GM18861 (cell line): ENCODE results near the gene VTN.

ENCODE experiments used
- ATAC-seq: cut with Tn5 transposase; IDR thresholded peaks from one replicate; pipeline ENCODE4 v1.9.1; 2021; ENCODE audit not compliant: unreplicated experiment

VTN gene, protein sequence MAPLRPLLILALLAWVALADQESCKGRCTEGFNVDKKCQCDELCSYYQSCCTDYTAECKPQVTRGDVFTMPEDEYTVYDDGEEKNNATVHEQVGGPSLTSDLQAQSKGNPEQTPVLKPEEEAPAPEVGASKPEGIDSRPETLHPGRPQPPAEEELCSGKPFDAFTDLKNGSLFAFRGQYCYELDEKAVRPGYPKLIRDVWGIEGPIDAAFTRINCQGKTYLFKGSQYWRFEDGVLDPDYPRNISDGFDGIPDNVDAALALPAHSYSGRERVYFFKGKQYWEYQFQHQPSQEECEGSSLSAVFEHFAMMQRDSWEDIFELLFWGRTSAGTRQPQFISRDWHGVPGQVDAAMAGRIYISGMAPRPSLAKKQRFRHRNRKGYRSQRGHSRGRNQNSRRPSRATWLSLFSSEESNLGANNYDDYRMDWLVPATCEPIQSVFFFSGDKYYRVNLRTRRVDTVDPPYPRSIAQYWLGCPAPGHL

DNA sequence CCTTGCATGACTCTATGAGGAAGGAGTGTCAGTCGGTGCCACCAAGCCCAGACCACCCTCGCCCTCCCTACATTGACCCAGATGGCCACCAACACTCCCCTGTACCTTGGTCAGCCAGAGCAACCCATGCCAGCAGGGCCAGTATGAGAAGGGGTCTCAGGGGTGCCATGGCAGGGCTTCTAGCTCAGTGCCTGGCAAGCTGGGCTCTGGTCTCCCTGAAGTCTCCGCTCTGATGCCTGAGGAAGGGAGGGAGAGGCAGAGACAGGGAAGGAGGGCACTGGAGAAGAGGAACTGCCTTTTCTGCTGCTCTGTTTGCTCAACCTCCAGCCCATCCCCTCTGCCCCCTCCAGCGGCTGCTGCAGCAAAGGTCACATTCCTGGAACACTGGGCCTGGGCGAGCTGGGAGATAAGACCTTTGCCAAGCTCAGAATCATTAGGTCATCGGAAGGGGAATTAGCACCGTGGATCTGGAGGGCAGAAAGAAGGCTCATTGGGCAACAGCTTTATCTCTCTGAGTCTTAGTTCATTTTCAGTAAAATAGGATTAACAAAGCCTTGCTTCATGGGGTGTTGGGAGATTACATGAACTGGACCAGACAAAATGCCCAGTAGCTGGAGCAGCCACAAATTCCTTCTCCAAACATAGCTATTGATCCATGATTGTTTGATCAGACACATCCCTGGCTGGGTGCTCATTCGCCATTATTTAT is at the start of gene VTN:
Gene VTN, minus strand, starts transcription at position 273 of the 709 bp plus-strand sequence. Its CDS starts 104 bp downstream, at position 169.
- no peak for ATAC-seq

DNA sequence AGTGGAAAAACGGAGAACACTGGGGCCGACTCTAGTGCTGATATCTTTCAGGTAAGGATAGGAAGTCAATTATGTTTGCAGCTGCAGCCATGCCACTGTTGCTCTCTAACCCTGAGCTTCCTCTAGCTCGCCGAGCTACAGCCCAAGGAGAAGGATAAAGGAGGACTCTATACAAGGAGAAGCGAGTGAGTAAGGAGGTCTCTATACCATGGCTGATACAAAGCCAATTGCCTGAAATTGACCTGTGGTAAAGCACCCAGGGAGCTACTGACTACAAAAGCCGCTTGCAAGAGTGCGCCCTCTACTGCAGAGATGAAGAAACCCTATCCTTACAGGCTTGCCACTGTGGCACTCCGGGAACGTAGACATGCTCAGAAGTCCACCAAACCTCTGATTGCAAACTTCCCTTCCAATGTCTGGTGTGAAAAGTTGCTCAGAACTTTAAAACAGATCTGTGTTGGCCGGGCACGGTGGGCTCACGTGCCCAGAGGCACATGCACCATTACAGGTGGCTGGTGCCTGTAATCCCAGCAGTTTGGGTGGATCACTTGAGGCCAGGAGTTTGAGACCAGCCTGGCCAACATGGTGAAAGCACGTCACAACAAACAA is 46.7 kb upstream of the VTN start:
- no peak for ATAC-seq

DNA sequence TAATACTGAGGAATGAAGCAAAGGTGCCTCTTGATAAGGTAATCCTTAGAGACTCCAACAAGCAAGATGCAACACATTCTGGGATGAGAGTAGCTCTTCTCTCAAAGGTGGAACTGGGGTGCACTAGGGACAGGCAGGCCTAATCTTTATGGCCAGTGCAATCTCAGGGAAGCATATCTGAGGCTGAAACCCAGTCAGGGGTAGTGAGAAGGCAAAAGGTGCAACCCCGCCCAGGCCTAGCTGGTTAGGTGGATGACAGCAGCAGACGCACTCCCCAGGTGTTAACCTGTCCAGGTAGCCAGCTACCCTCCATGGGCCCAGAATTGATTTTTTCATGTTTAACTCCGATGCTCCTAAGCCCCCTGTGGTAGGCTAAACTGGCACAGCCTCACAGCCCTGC is 45.8 kb upstream of the VTN start:
- ATAC-seq: no peak

DNA sequence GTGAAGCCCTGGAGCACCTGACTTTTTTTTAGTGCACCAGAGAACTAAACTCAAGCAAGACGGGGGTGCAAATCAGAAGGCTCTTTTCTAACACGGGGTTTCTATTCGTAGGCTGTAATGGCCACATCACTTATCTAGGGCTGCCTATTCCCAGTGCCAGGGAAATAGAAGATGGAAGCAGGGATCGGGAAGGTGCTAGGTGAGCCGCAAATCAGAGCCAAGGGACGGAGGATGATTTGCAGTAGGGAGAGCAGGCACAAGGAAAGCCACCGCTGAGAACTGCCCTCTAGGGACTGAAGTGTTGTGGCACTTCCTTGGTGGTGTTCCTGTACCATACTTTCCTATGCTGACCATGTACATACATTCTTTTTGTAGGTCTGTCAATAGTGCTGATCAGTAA is 43.7 kb upstream of the VTN start:
- no peak for ATAC-seq

DNA sequence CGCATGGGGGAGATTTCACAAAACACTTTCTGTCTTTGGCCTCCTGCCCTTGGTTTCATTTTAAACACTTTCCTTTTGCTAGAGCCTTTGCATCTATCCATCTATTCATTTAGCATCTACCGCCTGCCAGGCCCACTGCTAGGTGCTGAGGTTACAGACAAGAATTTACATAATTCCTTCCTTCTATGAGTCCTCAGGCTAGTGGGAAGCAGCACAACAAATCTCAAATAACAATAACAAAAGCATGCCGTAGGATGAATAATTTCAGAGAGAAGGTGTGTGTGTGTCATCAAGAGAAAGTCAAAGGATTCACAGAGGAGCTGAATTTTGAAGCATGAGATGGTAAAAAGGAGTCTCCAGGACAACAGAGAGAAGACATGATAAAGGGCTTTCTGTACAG is 42.0 kb upstream of the VTN start:
- no peak for ATAC-seq

DNA sequence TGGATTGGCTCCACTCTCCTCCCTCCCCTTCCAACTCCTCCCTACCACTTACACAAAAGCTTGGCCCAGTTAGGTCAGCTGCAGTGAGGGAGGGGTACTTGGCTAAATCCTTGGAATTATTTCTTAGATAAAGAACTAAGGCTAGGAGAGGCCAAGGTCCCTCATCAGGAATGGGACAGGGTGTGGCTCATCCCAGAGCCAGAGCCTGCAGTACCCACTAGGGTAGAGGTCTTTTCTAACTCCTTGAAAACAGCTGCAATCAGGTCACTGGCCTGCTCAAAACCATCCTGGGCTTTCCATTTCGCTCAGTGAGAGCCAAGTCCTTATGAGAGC is 37.8 kb upstream of the VTN start:
- no peak for ATAC-seq

DNA sequence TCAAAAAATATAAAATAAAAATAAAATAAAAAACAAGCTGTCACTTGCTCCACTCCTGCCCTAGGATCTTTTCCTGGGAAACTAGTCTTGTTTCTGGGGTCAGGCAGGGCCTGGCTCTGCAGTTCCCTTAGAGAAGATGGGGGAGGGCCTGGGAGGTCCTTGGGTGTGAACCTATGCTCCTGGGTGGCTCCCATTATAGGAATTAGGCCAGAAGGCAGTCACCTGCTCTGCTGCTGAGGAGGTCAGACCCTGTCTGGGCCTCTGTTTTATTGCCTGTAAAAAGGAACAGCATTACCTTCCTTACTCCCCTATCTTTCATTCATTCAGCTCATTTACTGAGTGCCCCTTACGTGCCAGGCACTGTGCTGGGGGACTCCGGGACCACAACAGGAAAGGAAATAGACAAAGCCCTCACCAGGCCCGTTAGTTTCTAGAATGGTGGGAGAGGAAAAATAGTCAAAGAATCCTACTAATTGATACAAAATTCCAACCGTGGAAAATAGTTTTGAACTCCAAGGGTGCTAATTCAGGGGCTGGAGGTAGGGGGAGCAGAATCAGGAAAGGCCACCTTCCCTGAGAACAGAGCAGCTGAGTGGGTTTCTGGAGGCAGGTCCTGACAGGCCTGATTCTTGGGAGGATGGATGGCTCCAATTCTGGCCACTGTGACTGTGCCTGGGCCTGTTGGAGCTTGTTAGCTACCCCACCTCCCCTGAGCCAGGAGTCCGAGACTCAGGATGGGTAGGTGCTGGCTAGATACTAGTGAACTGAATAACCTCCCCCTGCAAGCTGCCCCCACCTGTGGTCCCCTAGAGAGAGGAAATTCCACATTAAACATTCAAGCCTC is 37.2 kb upstream of the VTN start:
- no peak for ATAC-seq

DNA sequence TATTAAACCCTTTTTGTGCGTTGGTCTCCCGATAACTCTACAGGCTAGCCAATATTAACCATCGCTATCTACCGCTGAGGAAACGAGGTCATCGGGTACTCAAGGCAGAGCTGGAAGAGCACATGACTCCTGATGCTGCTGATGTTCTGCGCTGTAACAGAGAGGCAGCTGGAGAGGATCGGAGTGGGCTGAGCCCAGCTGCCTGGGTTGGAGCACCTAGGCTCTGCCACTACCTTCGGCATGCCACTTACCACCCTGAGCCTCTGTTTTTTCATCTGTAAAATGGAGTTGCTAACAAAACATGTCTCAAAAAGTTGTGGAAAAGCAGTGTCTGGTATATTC is 36.3 kb upstream of the VTN start:
- ATAC-seq: no peak

DNA sequence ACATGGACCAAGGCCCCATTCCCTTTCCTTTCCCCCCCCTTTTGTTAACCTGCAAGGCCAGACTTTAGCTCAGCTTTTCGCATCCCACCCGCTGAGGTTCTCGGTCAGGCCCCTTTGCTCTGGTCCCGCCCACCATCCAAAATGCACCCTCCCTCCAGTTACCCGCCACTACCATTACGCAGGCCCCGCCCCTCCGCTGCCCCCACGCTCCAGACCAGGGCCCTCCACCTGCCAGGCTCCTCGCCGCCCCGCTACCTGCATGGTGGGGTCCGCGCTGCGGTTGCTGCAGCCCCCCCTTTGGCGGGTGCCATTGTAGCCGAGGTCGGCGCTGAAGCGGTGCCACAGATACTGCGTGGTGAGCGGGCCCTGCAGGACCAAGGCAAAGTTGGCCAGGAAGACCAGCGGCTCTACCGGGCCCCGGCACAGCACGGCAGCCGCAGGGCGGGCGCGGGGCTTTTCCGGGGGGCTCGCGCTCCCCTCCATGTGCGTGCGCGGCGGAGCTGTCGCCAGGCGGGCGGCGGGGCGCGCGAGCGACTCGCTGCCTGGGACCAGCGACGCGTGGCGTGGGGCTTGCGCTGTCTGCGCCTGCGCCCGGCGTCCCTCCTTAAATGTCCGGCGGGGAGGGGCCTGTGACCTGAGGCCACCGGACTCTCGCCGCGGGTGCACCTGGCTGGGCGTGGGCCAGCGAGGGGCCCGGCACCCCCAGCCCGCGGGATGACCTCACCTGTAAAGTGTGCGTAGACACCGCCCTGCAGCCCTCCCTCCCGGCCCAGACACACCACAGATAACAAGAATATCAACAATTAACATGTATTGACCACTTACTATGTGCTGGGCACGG is 35.7 kb upstream of the VTN start, which contains the start of gene SLC46A1:
Gene SLC46A1, minus strand, starts transcription at position 581 of the 841 bp plus-strand sequence. Its CDS starts 98 bp downstream, at position 483.
- ATAC-seq: peak; percentile 52

DNA sequence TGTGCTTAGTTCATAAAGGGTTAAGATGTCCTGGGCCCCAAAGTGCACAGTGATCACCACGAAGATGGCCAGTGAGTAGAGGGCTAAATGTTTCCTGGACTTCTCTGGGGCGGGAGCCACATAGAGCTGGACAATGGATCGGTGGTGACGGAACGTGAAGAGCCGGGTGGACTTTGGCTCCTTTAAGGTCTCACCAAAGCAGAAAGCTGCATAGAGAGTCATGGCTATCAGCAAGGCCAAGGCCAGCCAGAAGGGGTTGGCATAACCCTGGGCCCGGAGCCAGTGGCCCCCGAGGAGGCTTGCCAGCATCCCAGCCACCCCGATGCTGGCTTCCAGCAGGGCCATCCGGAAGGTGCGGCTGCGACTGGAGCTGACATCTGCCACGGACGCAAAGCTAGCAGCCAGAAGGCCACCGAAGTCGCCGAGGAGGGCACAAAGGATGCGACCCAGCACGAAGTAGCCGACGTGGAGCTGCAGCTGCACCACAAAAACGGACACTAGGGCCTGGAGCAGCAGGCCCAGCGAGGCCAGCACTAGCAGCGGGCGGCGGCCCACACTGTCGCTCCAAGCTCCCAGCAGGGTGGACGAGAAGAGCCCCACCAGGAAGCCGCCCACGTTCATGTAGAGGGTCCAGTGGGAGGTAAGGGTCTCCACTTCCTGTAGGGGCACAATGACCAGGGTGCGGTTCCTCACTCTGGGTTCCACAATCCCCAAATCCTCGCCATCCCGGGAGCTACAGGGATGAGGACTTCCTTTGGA is 34.9 kb upstream of the VTN start:
- no peak for ATAC-seq

DNA sequence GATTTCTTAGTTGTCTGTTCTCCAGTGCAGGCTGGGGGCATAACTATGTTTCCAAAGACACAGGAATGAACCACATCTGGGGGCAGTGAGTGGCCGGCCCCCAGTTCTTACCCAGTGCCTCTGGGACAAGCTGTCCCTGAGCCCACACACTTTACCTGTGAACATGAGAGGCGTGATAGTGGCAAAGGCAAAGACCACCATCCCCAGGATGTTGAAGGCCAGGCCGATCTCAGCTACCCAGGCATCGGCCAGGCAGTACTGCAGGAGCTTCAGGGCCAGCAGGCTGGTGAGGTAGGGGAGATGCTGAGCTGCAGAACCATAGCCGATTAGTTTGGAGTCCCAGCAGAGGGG is 34.3 kb upstream of the VTN start:
- no peak for ATAC-seq

DNA sequence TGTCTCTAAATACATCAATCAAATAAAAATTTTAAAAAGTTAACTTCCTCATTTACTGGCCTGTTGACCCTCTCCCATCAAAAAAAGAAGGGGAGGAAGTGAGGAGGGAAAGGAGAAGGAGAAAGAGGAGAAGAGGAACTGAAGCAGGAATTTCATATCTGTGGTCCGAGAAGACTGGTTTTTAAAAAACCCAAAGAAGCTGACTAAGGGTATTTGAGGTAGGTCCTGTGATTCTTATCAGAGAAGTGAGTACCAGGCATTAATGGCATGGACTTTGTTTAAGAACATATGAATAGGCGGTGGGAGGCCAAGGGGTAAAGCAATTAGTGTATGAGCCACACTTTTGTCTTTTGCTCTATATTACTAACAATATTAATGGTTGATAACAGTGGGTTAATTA is 33.9 kb upstream of the VTN start:
- ATAC-seq: no peak

DNA sequence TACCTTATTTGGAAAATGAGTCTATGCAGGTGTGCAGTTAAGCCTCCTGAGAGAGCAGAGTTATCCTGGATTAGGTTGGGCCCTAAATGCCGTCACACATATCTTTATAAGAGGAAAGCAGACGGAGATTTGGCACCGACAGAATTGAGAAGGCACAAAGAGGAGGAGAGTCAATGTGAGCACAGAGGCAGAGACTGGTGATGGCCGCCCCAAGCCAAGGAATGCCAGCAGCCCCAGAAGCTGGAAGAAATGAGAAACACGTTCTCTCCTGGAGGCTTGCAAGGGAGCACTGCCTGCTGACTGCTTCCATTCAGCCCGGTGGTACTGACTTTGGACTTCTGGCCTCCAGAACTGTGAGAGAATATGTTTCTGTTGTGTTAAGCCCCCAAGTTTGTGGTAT is 32.7 kb upstream of the VTN start:
- no peak for ATAC-seq

DNA sequence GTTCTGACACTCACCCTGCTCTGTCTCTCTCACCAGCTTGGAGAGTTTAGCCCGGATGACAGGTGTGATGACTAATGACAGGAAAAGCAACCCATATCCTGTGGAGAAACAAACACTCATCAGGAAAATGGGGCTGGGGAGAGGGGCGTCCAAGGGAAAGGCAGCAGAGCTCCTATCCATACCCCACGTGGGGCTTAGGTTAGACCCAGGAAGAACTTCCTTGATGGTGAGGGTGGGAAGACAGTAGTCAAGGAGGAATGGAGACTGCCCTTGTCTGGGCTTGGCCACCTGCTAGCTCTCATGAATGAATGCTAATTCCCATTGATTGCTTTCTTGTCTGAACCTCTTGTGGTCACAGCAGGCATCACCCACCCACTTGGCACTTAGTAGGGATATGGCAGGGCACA is 32.1 kb upstream of the VTN start:
- no peak for ATAC-seq

DNA sequence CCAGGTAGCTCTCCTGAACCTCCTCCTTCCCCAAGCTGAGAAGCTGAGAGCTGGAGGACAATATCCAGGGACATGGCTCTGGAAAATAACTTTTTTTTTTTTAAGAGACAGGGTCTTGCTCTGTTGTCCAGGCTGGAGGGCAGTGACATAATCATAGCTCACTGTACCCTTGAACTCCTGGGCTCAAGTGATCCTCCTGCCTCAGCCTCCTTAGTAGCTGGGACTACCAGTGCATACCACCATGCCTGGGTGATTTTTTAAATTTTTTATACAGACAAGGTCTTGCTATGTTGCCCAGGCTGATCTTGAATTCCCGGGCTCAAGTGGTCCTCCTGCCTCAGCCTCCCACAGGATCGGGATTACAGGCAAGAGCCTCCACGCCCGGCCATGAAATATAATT is 29.7 kb upstream of the VTN start:
- ATAC-seq: no peak

DNA sequence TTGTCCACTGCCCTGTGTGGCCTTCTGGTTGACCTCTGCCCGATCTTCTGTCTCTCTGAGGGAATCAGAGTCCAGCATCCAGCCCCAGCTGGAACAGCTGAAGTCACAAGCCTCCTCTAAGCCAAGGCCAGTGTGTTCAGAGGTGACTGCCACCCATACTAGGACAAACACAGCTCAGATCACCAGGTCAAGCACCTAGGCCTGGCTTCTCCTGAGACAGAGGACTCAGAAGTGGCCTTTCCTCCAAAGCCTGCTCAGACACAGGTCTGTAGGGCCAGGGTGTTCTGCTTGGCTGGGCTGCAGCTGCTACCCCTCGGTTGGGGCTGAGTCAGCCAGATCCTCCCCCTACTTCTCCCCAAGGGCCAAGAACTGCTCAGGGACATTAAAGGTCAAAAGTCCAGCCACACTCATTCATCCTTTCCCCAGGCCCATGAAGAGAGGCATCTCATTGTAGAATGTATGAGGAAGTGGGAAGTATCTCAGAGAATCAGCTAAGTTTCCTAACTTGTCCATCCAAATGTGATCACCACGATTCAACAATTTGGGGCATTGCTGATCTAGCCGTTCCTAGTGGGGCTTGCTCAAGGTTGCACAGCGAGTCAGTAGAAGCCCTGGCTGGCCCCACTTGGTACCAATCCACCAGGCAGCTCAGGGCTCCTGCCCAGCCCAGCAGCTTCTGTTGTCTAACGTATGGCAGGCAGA is 28.3 kb upstream of the VTN start:
- no peak for ATAC-seq

DNA sequence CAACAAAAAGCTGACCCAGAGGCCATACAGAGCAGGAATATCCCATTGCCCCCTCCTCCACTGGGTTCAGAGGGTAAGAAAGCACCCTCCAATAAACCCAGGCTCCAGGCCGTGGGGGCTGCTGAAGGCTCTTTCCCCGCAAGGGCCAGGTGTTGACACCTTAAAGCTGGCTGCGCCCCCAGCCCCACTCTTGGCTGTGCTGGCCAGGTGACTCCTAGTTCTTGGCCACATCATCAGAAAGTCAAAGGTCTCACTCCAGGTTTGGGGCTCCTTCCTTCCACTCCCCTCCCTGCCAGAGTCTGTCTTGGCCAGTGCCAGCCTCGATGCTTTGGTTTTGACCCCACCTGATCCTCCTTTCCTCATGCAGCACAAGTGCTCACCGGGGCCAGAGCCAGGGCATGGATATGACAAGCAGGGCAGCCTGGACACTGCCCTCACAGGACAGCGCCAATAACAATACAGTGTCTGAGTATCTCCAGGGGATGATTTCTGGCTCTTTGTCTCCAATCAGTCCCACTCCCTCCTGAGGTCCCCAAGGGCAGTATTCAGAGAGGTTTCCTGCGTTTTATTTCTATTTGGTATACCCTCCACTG is 27.7 kb upstream of the VTN start:
- no peak for ATAC-seq

DNA sequence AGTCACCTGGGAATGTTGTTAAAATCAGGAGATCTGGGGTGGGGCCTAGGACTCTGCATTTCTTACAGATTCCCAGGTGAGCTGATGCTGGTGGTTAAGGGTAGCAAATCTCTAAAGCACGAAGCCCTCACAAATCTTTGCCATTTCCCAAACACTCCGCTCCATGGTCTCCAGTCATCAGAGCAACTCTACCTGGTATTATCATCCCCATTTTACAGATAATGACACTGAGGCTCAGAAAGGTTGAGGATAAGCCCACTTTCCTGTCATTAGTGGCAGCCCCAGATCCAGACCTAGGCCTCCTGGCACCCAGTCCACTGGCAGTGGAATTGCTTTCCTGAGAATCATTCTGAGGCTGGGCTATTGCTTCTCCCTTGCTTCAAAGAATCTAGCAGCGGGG is 27.2 kb upstream of the VTN start:
- no peak for ATAC-seq
